GM12891 (cell line): ENCODE results near the gene SMOC2.

Experiments used
- POLR2A ChIP-seq: IDR thresholded peaks from 2 replicates; pipeline ENCODE4 v1.6.1; 2011; ENCODE audit warnings: low read depth, low read length, control low read depth
- POLR2AphosphoS5 ChIP-seq: IDR thresholded peaks from 2 replicates; pipeline ENCODE4 v1.6.1; 2011; ENCODE audit warnings: low read depth, low read length, control low read depth
- TAF1 ChIP-seq: IDR thresholded peaks from 2 replicates; pipeline ENCODE4 v1.6.1; 2011; ENCODE audit warnings: low read depth, low read length, control low read depth

DNA sequence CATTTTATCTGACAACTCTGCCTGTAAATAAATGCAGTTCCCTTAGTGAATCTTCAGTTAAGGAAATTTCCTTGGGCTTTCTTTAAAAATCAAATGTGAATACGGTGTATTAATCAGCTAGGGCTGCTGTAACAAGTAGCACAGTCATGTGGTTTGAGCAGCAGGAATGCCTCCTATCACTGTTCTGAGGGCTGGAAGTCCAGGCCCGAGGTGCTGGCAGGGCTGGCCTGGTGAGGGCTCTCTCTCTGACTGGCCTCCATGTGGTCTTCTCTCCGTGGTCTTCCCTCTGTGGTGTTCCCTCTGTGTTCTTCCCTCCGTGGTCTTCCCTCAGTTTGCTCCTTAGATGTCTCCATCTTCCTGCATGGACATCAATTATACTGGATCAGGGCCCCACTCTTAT lies 124.1 kb downstream of the SMOC2 start:
- TF ChIP-seq POLR2A, result no peak
- no peak for TF ChIP-seq POLR2AphosphoS5
- no peak for TF ChIP-seq TAF1
